SK-N-MC (cell line): ENCODE results near the gene GRIK2.

Experiments used
- EZH2 ChIP-seq: fragments of 200-600 bp; sonication (generic); IDR thresholded peaks from one replicate; pipeline ENCODE4 v1.6.1; 2017; ENCODE audit warnings: antibody characterized with exemption
- POLR2AphosphoS5 ChIP-seq: IDR thresholded peaks from 2 replicates; pipeline ENCODE4 v1.6.1; 2012; ENCODE audit warnings: mild to moderate bottlenecking, low read depth, low read length, borderline replicate concordance

GRCh38 chr6:101417900-101418299 is 24.4 kb downstream of the GRIK2 start:
- TF ChIP-seq POLR2AphosphoS5 (no peak), EZH2 (no peak)
